HG02938 (cell line): ENCODE results near the gene NOL9.

Source experiments
- ATAC-seq: cut with Tn5 transposase; IDR thresholded peaks from one replicate; pipeline ENCODE4 v1.9.1; 2021; ENCODE audit warnings: mild to moderate bottlenecking, moderate library complexity; ENCODE audit not compliant: unreplicated experiment

NOL9 gene

GRCh38 chr1:6491081-6491449, 63.2 kb downstream of the NOL9 start:
- ATAC-seq, result no peak

GRCh38 chr1:6490181-6491080, 63.9 kb downstream of the NOL9 start:
- ATAC-seq, result peak; percentile 38

- peak; percentile 66 for ATAC-seq
Measured at GRCh38 chr1:6489799-6490180, 64.5 kb downstream of the NOL9 start.

DNA sequence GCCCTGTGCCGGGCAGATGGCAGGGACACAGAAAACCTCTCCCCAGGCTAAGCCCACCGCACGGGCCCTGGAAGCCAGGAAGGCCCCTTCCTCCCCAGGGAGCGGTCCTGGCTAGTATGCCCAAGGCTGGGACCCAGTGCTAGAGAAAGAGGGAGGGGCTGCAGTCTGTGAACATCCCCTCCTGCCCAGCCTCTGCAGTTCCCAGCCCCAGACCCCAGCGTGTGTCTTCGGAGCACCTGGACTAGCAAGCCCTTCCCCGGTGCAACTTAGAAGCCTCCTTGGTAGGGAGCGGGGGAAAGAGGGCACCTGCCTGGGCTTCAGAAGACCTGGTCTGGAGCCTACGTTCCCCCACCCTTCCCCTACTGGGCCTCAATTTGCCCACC, 64.9 kb downstream of the NOL9 start:
- no peak for ATAC-seq

DNA sequence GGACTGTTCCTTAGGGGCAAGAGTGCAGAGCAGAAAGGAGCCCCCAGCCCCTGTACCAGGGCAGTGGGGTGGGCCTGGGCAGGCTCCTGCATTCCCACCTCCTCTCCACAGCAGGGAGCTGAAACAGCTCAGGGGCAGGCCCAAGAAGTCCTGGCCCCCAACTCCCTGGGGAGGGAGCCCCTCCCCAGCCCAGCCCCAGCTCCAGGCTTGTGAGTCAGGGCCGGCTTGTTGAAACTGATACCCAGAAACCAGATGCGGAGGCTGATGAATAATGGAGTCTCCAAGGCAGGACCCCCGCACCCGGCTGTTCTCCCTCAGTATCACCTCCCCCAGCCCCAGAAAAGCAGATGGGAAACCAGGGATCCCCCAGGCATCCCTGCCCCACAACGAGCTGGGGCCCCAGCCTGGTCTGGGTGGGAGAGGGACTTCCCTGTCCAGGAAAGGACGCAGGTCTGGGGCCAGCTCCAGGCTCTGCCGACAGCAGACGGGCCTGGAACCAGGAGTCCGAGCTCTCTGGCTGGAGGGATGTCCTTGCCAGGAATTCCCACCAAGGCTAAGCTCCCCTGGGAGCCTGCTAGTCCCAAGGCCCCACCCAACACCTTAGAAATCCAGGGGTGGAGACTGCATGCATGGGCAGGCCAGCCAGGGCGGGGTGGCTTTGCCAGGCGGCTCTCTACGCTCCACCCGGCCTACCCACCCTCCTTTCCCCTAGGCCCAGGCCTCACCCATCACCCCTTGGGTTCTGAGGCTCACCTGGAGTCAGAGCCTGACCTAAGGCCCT, 65.5 kb downstream of the NOL9 start:
- no peak for ATAC-seq

- no peak for ATAC-seq
Measured at GRCh38 chr1:6487804-6488484, 66.4 kb downstream of the NOL9 start.

DNA sequence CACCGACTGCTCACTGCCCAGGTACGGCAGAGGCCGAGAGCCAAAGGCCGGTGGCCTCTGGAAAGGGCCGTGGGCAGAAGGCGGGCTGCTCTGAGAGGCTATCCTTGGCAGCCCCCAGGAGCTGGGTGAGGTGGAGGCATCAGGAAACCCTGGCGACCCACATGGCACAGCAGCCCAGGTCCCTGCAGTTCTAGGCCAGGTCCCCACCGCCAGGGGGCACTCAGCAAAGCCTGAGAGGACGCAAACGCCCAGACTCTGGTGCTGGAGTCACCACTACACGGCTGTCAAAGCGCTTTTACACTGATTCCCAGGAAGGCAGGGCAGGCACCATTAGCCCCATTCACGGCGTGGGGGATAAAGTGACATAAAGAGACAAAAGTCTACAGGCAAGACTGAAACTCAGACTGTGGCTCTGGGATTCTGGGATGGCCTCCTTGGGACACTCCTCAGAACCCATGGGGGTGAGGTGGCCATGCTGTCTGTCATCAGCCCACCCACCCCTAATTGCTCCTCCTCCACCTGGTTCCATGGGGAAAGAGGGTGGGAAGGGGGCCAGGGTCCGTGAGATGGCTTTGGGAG, 67.8 kb downstream of the NOL9 start:
- ATAC-seq, result no peak

DNA sequence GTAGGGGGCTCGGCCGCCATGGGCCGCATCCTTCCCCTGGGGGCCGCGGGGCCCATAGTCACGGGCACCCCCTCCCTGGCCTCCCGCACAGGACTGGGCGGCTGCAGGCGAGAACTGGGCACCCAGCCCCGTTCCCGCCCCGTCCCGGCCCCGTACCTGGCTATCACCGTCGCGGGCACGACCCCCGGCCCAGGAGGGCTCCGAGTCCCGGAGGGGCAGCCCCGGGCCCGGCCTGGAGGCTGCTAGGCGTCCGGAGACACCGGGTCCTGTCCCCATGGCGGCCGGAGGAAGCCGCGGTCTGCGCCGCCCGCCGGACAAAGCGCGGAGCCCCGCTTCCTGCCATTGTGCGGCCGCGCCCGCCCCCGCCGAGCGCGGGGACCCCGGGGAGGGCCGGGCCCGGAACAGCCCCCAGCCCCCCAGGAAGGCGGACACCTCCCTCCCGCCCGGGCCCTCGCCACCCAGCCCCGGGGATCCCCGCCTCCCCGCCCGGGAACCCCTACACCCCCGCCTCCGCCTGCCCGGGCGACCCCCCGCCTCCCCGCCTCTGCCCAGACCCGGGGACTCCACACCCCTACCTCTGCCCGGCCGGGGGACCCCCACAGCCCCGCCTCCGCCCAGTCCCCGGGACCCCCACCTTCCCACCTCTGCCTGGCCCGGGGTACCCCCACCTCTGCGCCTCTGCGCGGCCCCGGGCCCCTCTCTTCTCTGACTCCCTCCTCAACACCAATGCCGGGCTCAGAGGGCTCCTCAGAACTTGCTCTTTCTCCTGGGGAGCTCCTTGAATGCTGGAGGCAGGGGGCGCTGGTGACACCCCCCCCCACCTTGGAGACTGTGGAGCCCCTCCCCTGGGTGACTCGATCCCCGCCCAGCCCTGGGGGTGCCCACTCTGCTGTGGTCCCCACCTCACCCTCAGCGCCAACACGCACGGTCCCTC, 68.9 kb downstream of the NOL9 start:
- ATAC-seq, result no peak

DNA sequence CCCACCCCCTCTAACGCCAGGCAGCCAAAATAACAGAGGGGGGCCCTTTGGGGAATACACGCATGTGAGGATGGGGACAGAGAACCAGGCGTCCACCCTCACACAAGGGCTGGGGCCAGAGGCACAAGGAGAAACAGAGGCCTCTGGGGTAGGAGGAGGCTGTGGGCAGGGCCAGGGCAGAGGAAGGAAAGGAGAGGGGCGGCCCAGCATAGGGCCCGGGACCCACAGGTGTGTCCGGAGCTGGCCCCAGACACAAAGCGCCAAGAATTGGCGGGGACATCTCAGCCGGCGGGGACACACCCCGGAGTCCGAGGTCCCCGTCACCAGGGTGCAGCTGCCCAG, 69.5 kb downstream of the NOL9 start:
- ATAC-seq, result no peak

- no peak for ATAC-seq
Measured at GRCh38 chr1:6483761-6484117, 70.6 kb downstream of the NOL9 start.

- ATAC-seq, result no peak
Measured at GRCh38 chr1:6483017-6483760, 71.1 kb downstream of the NOL9 start.

DNA sequence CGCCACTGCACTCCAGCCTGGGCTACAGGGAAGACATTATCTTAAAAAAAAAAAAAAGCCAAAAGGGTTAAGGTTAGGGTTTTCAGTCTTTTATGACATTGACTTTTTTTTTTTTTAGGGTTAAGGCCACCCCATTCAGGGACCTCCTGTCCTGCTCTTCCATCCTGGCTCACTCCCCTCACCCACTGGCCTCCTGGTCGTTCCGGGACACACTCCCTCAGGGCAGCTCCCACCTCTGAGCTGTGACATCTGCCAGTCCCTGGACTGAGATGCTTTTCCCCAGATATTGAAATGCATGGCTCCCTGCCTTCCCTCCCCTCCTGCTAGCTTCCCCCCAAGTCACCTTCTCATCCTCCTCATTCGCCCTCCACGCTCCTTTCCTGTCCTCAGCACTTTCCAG, 72.5 kb downstream of the NOL9 start:
- ATAC-seq, result no peak

DNA sequence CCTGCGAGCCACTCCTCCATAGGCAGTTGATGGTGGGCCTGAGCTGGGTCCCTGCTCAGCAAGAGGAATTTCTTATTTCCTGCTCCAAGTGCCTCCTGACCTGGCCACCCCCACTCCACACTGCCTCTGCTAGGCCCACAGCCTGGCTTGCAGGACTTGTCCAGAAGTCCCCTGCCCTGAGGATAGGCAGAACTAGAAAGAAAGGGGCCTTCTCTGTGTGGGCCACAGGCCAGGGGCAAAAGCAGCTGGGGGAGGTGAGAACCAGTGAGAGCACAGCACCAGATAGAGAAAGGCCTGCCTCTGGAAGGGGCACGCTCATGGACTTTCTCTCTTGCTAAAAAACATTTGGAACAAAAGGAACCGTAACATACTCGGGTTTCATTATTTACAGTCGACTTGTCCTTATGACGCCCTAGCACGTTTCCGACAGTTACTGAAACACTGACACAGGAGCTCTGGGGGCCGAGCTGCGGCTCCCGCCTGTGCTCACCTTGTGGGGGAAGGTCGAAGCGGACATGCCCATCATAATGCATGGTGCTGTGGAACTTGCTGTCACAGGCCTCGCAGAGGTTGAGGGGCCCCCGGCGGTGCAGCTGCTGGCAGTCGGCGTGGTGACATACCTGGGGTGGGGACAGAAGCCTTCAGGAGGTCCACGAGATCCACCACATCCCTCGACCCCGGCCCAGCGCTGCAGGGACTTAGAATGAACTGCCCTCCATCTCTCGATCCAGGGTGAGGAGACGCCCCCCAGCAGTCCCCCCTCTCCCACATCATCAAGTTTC, 77.1 kb downstream of the NOL9 start:
- ATAC-seq, result no peak

GRCh38 chr1:6476483-6476882, 77.8 kb downstream of the NOL9 start:
- ATAC-seq, result no peak

DNA sequence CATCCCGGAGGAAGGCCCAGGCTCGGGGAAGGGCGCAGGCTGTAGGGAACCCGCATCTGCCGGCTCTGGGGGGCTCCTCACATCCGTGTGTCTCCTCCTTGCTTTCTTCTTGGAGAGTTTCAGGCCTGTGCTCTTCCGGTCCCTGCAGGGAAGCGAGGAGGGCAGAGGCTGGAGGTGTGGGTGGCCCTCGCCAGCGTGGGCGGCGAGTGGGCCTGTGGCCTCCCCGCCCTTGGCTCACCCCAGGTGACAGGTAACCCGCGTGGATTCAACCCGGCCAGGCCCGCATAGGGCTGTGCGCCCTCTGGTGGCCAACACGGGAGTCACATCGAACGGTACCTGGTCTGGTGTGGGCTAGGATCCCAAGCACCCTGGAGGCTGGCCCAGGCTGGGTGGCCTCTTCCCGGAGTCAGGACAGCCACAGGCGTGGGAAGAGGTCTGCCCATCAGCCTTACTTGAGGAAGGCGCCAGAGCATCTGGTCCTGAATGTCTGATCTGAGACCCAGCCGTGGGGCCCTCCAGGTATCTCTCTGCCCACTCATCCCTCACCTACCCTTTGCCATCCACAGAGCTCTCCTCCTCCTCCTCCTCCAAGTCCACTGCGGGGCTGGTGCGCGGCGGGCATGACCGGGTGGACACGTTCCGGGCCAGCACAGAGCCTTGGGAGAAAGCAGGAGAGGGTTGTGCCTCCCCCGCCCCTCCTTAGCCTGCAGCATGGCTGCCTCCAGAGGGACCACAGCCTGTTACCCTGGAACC, 78.8 kb downstream of the NOL9 start:
- no peak for ATAC-seq

DNA sequence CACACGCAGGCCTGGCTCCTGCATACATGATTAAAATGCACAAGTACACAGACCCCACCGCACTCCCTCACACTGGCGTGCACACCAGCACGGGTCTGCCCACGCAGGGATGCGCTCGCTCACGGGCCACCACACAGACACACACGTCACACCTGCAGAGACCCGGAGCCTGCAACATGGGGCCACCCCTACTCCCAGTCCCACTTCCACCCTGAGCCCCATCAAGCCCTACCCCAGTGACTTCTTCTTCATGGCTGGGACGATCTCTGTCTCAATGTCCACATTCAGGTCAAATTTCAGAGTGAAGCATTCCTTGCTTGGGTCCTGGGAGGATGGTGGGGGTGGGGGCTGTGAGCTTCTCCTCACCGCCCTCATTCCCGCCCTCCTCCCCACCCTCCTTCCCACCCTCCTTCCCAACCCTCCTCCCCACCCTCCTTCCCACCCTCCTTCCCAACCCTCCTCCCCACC, 79.5 kb downstream of the NOL9 start:
- no peak for ATAC-seq

DNA sequence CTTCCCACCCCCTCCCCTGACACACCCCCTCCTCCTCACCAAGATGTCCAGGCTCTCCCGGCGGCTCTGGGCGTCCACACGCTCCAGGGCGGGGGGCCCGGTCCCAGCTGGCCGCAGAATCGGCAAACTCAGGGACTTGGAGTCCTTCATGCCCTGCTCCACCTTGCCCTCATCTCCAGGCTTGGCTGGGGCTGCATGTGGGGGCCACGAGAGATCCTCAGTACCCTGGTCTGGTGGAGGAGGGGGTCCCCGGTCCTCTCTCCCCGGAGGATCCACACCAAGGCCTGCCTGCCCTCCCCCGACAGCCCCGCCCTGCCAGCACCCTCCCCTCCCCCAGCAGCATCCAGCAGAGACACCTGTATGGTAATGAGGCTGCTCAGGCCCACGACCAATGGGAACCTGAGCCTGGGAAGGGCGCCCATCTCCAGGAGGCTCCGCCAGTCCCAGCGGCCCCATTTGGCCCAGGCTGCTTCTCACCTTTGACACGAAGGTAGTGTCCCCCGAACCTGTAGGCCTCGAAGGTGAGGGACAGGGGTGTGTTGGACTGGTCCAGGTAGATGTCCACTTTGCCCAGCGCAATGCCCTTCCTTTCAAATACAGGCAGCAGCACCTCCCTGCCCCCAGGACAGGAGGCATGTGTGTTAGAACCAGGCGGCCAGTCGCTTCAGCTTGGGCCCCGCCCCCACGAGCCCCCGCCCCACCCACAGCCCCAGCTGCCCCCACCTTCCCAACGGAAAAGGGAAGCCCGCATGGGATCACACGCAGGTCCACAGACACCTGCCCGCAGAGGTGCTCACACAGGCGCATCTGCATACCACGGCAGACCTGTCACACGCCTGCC, 80.1 kb downstream of the NOL9 start:
- no peak for ATAC-seq
